HG02852 (cell line): ENCODE measurements around the gene B4GALT5.

Experiments used
- ATAC-seq: cut with Tn5 transposase; IDR thresholded peaks from one replicate; pipeline ENCODE4 v1.9.1; 2021; ENCODE audit warnings: mild to moderate bottlenecking, moderate library complexity; ENCODE audit not compliant: unreplicated experiment

Gene B4GALT5

GRCh38 chr20:49701241-49701790, 12.4 kb downstream of the B4GALT5 start:
- no peak for ATAC-seq

- ATAC-seq: no peak
Measured at GRCh38 chr20:49700411-49701185, 13.1 kb downstream of the B4GALT5 start.

- peak; percentile 78 for ATAC-seq
Measured at GRCh38 chr20:49699200-49699992, 14.3 kb downstream of the B4GALT5 start.

- no peak for ATAC-seq
Measured at GRCh38 chr20:49698477-49698876, 15.2 kb downstream of the B4GALT5 start.

GRCh38 chr20:49697071-49697470, 16.6 kb downstream of the B4GALT5 start:
- no peak for ATAC-seq

- ATAC-seq: no peak
Measured at GRCh38 chr20:49696594-49696993, 17.1 kb downstream of the B4GALT5 start.

- ATAC-seq: no peak
Measured at GRCh38 chr20:49695830-49696229, 17.8 kb downstream of the B4GALT5 start.

- ATAC-seq: no peak
Measured at GRCh38 chr20:49694450-49695071, 19.1 kb downstream of the B4GALT5 start.

- no peak for ATAC-seq
Measured at GRCh38 chr20:49693435-49694171, 20.1 kb downstream of the B4GALT5 start.

GRCh38 chr20:49692941-49693340, 20.7 kb downstream of the B4GALT5 start:
- no peak for ATAC-seq

GRCh38 chr20:49691818-49692568, 21.7 kb downstream of the B4GALT5 start:
- no peak for ATAC-seq

- no peak for ATAC-seq
Measured at GRCh38 chr20:49690899-49691620, 22.6 kb downstream of the B4GALT5 start.

- no peak for ATAC-seq
Measured at GRCh38 chr20:49687595-49688567, 25.8 kb downstream of the B4GALT5 start.

- no peak for ATAC-seq
Measured at GRCh38 chr20:49685809-49686208, 27.9 kb downstream of the B4GALT5 start.

- no peak for ATAC-seq
Measured at GRCh38 chr20:49685161-49685601, 28.5 kb downstream of the B4GALT5 start.

GRCh38 chr20:49684335-49684997, 29.2 kb downstream of the B4GALT5 start:
- no peak for ATAC-seq

- ATAC-seq: no peak
Measured at GRCh38 chr20:49682798-49683197, 30.9 kb downstream of the B4GALT5 start.

- ATAC-seq: no peak
Measured at GRCh38 chr20:49682278-49682677, 31.4 kb downstream of the B4GALT5 start.
